ENCODE data around the gene TRIM9.

DNA sequence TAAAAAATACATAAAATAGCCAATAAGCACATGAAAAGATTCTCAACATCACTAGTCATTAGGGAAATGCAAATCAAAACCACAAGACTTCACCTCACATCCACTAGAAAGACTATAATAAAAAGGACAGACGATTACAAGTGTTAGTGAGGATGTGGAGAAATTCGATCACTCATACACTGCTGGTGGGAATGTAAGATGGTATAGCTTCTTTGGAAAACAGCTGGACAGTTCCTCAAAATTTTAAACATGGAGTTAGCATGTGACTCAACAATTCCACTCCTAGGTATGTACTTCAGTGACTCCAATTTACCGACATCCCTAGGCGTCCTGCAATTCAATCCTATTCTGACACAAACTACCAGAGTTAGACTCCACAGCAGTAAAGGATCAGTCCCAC is 13.7 kb downstream of the TRIM9 start:
- TF ChIP-seq, protein P1, sequence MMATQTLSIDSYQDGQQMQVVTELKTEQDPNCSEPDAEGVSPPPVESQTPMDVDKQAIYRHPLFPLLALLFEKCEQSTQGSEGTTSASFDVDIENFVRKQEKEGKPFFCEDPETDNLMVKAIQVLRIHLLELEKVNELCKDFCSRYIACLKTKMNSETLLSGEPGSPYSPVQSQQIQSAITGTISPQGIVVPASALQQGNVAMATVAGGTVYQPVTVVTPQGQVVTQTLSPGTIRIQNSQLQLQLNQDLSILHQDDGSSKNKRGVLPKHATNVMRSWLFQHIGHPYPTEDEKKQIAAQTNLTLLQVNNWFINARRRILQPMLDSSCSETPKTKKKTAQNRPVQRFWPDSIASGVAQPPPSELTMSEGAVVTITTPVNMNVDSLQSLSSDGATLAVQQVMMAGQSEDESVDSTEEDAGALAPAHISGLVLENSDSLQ (IDR thresholded peaks at IDR 0.05), result no peak
- TF ChIP-seq NFRKB (IDR thresholded peaks at IDR 0.05) (no peak), ELF4 (IDR thresholded peaks at IDR 0.05) (no peak), SP1 (IDR thresholded peaks at IDR 0.05) (no peak), ARNT (IDR thresholded peaks at IDR 0.05) (no peak)
